BE2C (cell line): Measurements from ENCODE around the gene MAP6D1.
"Not testable (repeated sequence)": the region's sequence is repeated elsewhere in the genome, so short reads cannot be mapped to it uniquely, and the experiment has no call there.

Experiments
- DNase-seq: peaks from one replicate; pipeline ENCODE4 v3.0.0-alpha.2; 2020
- H3K27me3 ChIP-seq: fragments of 250-450 bp; sonication (Bioruptor Pico); 2 replicates; pipeline ENCODE4 v1.5.1; 2020; ENCODE audit warnings: mild to moderate bottlenecking
- H3K36me3 ChIP-seq: fragments of 250-450 bp; sonication (Bioruptor Pico); 2 replicates; pipeline ENCODE4 v1.5.1; 2020; ENCODE audit warnings: mild to moderate bottlenecking
- H3K4me1 ChIP-seq: fragments of 250-450 bp; sonication (Bioruptor Pico); 2 replicates; pipeline ENCODE4 v1.5.1; 2020
- H3K4me3 ChIP-seq: 2 replicates; pipeline ENCODE4 v1.5.1; 2011; ENCODE audit warnings: low read depth, low read length
- H3K9me3 ChIP-seq: fragments of 250-450 bp; sonication (Bioruptor Pico); 2 replicates; pipeline ENCODE4 v1.5.1; 2020
- TF ChIP-seq, protein P1 (sequence below): IDR thresholded peaks from 2 replicates; pipeline ENCODE4 v1.5.1; 2012; ENCODE audit warnings: mild to moderate bottlenecking, low read depth, low read length

Gene MAP6D1

DNA sequence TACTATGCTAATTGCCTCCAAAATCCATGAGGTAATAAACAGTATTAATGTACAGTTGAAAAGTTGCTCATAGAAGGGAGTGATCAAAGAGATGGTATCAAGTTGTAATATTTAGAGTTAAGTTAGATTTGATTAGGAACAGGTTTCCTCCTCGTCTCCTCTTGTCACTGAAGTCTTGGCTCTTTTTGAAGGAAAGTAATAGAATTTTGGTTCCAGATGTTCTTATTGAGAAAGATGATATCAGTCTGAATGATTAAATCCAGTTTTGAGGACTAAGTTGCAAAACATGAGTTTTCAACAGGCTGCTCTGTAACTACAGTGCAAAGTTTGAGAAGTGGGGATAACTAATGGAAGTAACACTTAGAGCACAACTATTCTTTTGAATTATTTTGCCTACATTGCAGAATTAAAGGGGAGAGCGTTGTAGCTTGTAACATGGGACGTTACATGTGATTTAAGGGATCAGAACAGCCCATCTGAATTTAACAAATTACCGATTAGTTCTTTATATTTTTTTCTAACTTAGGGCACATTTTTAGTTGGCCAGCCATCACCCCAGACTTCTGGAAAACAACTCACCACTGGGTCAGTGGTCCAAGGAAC, 48.3 kb downstream of the MAP6D1 start:
- no peaks in the 10 kb centered on the region for H3K27me3 ChIP-seq
- no peaks in the 10 kb centered on the region for H3K9me3 ChIP-seq
- TF ChIP-seq, protein P1, sequence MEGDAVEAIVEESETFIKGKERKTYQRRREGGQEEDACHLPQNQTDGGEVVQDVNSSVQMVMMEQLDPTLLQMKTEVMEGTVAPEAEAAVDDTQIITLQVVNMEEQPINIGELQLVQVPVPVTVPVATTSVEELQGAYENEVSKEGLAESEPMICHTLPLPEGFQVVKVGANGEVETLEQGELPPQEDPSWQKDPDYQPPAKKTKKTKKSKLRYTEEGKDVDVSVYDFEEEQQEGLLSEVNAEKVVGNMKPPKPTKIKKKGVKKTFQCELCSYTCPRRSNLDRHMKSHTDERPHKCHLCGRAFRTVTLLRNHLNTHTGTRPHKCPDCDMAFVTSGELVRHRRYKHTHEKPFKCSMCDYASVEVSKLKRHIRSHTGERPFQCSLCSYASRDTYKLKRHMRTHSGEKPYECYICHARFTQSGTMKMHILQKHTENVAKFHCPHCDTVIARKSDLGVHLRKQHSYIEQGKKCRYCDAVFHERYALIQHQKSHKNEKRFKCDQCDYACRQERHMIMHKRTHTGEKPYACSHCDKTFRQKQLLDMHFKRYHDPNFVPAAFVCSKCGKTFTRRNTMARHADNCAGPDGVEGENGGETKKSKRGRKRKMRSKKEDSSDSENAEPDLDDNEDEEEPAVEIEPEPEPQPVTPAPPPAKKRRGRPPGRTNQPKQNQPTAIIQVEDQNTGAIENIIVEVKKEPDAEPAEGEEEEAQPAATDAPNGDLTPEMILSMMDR, result no peak
- no peaks in the 10 kb centered on the region for H3K4me1 ChIP-seq
- H3K4me3 ChIP-seq, result no peak overlapping the region
- no peak for DNase-seq
- peaks cover 94% of the 10 kb centered on the region for H3K36me3 ChIP-seq

- peaks cover 92% of the 10 kb centered on the region for H3K36me3 ChIP-seq
- not testable (repeated sequence) for H3K9me3 ChIP-seq, H3K27me3 ChIP-seq, H3K4me3 ChIP-seq, H3K4me1 ChIP-seq, DNase-seq
These were observed 48.9 kb downstream of the MAP6D1 start for GRCh38 chr3:183776451-183776850.

- no peaks in the 10 kb centered on the region for H3K4me1 ChIP-seq
- H3K4me3 ChIP-seq, result no peak overlapping the region
- H3K9me3 ChIP-seq, result no peaks in the 10 kb centered on the region
- TF ChIP-seq, protein P1, result no peak
- H3K36me3 ChIP-seq, result peaks cover 90% of the 10 kb centered on the region
- no peak for DNase-seq
- H3K27me3 ChIP-seq, result no peaks in the 10 kb centered on the region
These were observed 49.6 kb downstream of the MAP6D1 start for GRCh38 chr3:183775781-183776180.

DNA sequence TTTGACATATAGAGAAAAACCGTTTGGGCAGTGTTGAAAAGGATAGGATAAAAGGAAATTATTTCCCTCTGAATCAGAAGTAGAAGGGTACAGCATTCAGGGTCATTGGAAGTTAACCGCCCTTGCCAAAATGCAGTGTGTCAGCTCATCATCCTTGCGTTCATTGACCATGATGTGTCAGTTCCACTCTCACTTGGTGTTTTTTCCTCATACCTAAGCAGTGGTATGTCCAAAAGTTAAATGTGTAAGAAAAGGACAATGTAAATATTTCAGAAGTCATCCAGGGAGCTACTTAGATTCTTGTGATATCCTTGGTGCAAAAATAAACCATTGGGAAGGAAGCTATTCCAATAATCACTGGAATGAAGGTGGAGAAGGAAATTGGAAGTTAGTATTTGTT, 50.7 kb downstream of the MAP6D1 start:
- DNase-seq, result no peak
- peaks cover 85% of the 10 kb centered on the region for H3K36me3 ChIP-seq
- H3K27me3 ChIP-seq, result no peaks in the 10 kb centered on the region
- no peak overlapping the region for H3K4me3 ChIP-seq
- TF ChIP-seq, protein P1, result no peak
- H3K4me1 ChIP-seq, result no peaks in the 10 kb centered on the region
- no peaks in the 10 kb centered on the region for H3K9me3 ChIP-seq

GRCh38 chr3:183769453-183769852, 55.9 kb downstream of the MAP6D1 start:
- Histone ChIP-seq H3K4me1 (no peaks in the 10 kb centered on the region; the same call in 1 of the 2 replicates), H3K27me3 (no peaks in the 10 kb centered on the region), H3K9me3 (no peaks in the 10 kb centered on the region), H3K36me3 (peaks cover 67% of the 10 kb centered on the region), H3K4me3 (no peak overlapping the region)
- DNase-seq, result no peak
- TF ChIP-seq, protein P1, result no peak

- no peaks in the 10 kb centered on the region for H3K27me3 ChIP-seq
- TF ChIP-seq, protein P1, result no peak
- peaks cover 58% of the 10 kb centered on the region for H3K36me3 ChIP-seq
- no peaks in the 10 kb centered on the region for H3K9me3 ChIP-seq
- H3K4me1 ChIP-seq, result no peaks in the 10 kb centered on the region; the same call in 1 of the 2 replicates
- DNase-seq, result no peak
- no peak overlapping the region for H3K4me3 ChIP-seq
These were observed 57.3 kb downstream of the MAP6D1 start for GRCh38 chr3:183768114-183768513.
